NB4 (cell line): ENCODE data around the gene ADAMTS7.
"Not testable (repeated sequence)": the region's sequence is repeated elsewhere in the genome, so short reads cannot be mapped to it uniquely, and the experiment has no call there.

Experiments used
- POLR2A ChIP-seq: IDR thresholded peaks from 2 replicates; pipeline ENCODE4 v1.6.1; 2011; ENCODE audit warnings: mild to moderate bottlenecking; ENCODE audit not compliant: insufficient read length; ENCODE audit errors: extremely low read depth
- TF ChIP-seq, protein P1 (sequence below): IDR thresholded peaks from one replicate; pipeline ENCODE4 v1.5.1; 2012; ENCODE audit warnings: low read depth, low read length

GRCh38 chr15:78779176-78779785, 32.0 kb downstream of the ADAMTS7 start:
- TF ChIP-seq, protein P1, sequence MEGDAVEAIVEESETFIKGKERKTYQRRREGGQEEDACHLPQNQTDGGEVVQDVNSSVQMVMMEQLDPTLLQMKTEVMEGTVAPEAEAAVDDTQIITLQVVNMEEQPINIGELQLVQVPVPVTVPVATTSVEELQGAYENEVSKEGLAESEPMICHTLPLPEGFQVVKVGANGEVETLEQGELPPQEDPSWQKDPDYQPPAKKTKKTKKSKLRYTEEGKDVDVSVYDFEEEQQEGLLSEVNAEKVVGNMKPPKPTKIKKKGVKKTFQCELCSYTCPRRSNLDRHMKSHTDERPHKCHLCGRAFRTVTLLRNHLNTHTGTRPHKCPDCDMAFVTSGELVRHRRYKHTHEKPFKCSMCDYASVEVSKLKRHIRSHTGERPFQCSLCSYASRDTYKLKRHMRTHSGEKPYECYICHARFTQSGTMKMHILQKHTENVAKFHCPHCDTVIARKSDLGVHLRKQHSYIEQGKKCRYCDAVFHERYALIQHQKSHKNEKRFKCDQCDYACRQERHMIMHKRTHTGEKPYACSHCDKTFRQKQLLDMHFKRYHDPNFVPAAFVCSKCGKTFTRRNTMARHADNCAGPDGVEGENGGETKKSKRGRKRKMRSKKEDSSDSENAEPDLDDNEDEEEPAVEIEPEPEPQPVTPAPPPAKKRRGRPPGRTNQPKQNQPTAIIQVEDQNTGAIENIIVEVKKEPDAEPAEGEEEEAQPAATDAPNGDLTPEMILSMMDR, result not testable (repeated sequence)
- not testable (repeated sequence) for TF ChIP-seq POLR2A
